Hepatocyte (in vitro differentiated cells): ENCODE measurements around the gene SH3BGRL.

Source experiments
- EZH2 ChIP-seq: fragments of 200-600 bp; sonication (generic); IDR thresholded peaks from 2 replicates; pipeline ENCODE4 v1.6.1; 2016; ENCODE audit warnings: antibody characterized with exemption, mild to moderate bottlenecking, borderline replicate concordance
- TF ChIP-seq, protein P1 (sequence below): fragments of 200-600 bp; sonication (generic); IDR thresholded peaks from 2 replicates; pipeline ENCODE4 v1.5.1; 2016; ENCODE audit warnings: antibody characterized with exemption, mild to moderate bottlenecking; ENCODE audit not compliant: poor library complexity

DNA sequence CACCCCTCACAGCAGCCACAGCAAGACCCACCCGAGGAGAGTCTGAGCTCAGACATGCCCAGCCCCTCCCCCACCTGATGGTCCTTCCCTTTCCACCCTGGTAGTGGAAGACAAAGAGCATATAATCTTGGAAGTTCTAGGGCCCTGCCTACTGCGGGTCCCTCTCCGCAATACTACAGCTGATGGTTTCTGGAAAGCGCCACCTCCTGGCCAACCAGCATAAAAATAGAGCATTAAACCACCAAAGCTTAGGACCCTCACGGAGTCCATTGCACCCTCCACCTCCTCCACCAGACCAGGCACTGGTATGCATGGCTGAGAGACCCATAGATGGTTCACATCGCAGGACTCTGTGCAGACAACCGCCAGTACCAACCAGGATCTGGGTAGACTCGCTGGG is 78.2 kb downstream of the SH3BGRL start:
- TF ChIP-seq, protein P1, sequence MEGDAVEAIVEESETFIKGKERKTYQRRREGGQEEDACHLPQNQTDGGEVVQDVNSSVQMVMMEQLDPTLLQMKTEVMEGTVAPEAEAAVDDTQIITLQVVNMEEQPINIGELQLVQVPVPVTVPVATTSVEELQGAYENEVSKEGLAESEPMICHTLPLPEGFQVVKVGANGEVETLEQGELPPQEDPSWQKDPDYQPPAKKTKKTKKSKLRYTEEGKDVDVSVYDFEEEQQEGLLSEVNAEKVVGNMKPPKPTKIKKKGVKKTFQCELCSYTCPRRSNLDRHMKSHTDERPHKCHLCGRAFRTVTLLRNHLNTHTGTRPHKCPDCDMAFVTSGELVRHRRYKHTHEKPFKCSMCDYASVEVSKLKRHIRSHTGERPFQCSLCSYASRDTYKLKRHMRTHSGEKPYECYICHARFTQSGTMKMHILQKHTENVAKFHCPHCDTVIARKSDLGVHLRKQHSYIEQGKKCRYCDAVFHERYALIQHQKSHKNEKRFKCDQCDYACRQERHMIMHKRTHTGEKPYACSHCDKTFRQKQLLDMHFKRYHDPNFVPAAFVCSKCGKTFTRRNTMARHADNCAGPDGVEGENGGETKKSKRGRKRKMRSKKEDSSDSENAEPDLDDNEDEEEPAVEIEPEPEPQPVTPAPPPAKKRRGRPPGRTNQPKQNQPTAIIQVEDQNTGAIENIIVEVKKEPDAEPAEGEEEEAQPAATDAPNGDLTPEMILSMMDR: no peak
- TF ChIP-seq EZH2: no peak
